ENCODE results near the gene TIFAB.

DNA sequence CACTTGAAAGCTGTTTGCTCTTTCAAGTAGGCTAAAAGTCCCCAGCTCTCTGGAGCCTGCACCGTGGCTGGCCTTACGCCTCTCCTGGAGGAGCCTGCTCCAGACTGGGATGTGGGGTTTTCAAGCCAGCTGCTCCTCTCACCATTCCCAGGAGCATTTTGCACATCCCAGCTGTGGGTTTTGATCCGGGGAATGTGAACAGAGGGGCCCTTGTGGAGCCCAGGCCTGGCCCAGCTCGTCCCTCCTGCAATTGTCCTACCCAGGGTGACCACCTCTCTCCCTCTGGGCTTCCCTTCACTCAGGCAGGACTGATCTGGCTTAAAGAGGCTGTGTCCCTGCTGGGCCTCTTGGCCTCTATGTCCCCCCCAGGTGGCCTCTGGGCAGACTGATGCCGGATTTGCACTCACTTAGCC lies 32.5 kb upstream of the TIFAB start:
- TF ChIP-seq ZNF274 (IDR thresholded peaks at IDR 0.05; ENCODE audit: low read length): no peak
- no peak for TF ChIP-seq ZNF274 (tag by site-specific recombination; IDR thresholded peaks at IDR 0.05; ENCODE audit: borderline replicate concordance)
- no peak for TF ChIP-seq ZNF121 (tag by site-specific recombination; IDR thresholded peaks at IDR 0.05)
- TF ChIP-seq ZBTB7A (tag by site-specific recombination; IDR thresholded peaks at IDR 0.05; ENCODE audit: low read depth): no peak
- no peak for TF ChIP-seq BCL11A (tag by site-specific recombination; IDR thresholded peaks at IDR 0.05; ENCODE audit: low read depth)
- no peak for TF ChIP-seq ZBTB8A (tag by site-specific recombination; IDR thresholded peaks at IDR 0.05)
- TF ChIP-seq ZNF10 (tag by site-specific recombination; IDR thresholded peaks at IDR 0.05): no peak
- TF ChIP-seq ZNF239 (tag by site-specific recombination; IDR thresholded peaks at IDR 0.05): no peak
- TF ChIP-seq, protein P1, sequence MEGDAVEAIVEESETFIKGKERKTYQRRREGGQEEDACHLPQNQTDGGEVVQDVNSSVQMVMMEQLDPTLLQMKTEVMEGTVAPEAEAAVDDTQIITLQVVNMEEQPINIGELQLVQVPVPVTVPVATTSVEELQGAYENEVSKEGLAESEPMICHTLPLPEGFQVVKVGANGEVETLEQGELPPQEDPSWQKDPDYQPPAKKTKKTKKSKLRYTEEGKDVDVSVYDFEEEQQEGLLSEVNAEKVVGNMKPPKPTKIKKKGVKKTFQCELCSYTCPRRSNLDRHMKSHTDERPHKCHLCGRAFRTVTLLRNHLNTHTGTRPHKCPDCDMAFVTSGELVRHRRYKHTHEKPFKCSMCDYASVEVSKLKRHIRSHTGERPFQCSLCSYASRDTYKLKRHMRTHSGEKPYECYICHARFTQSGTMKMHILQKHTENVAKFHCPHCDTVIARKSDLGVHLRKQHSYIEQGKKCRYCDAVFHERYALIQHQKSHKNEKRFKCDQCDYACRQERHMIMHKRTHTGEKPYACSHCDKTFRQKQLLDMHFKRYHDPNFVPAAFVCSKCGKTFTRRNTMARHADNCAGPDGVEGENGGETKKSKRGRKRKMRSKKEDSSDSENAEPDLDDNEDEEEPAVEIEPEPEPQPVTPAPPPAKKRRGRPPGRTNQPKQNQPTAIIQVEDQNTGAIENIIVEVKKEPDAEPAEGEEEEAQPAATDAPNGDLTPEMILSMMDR (tag by site-specific recombination; IDR thresholded peaks at IDR 0.05): no peak
- TF ChIP-seq ZNF112 (tag by site-specific recombination; IDR thresholded peaks at IDR 0.05): no peak
- no peak for TF ChIP-seq ZNF558 (tag by site-specific recombination; IDR thresholded peaks at IDR 0.05)
- no peak for TF ChIP-seq MYNN (tag by site-specific recombination; IDR thresholded peaks at IDR 0.05; ENCODE audit: borderline replicate concordance)
